H1 (cell line): ENCODE data around the gene PRDM10. TPM values are rescaled to one million over a fixed set of nuclear protein-coding genes. Genes with fewer than 3 reads are reported as not detected.

Source experiments
- CTCF ChIA-PET: fragments of 300-600 bp; sonication (Branson Sonifier 250); formaldehyde crosslinking; loops from one replicate; lab custom pipeline; 2021; ENCODE audit not compliant: partially characterized antibody; lab: Charles Lee
- POLR2A ChIA-PET: fragments of 300-600 bp; sonication (Branson Sonifier 250); formaldehyde crosslinking; loops from one replicate; lab custom pipeline; 2021; ENCODE audit warnings: inconsistent platforms; ENCODE audit not compliant: partially characterized antibody; lab: Charles Lee
- DNase-seq, 2 experiments: peaks; one replicate each; pipeline versions ENCODE4 v3.0.0 to v3.0.0-alpha.2; 2010 to 2022; ENCODE audit warnings: low spot score in 2 of 2, low read depth in 1 of 2, mixed read lengths in 1 of 2
- FAIRE-seq: peaks from 2 replicates; lab custom pipeline; 2011; peaks lifted over from hg19 to GRCh38; lab: Jason Lieb, UNC
- H2AFZ ChIP-seq: 2 replicates; pipeline ENCODE4 v1.8.1; 2012; ENCODE audit warnings: low read length, inconsistent platforms
- H2AK5ac ChIP-seq: 2 replicates; pipeline ENCODE4 v1.6.1; 2013; ENCODE audit warnings: low read depth, low read length
- H2BK120ac ChIP-seq: replicated peaks from 2 replicates; pipeline ENCODE3; 2013; ENCODE audit warnings: low read depth, low read length, inconsistent platforms
- H2BK12ac ChIP-seq: 2 replicates; pipeline ENCODE4 v1.6.1; 2013; ENCODE audit warnings: low read depth, low read length
- H2BK15ac ChIP-seq: 2 replicates; pipeline ENCODE4 v1.6.1; 2013; ENCODE audit warnings: low read length
- H2BK20ac ChIP-seq: 2 replicates; pipeline ENCODE4 v1.6.1; 2013; ENCODE audit warnings: low read length
- H2BK5ac ChIP-seq: 2 replicates; pipeline ENCODE4 v1.6.1; 2013; ENCODE audit warnings: low read depth, low read length
- H3K14ac ChIP-seq: 2 replicates; pipeline ENCODE4 v1.6.1; 2013; ENCODE audit warnings: inconsistent platforms; ENCODE audit not compliant: insufficient read length
- H3K18ac ChIP-seq: 2 replicates; pipeline ENCODE4 v1.6.1; 2013; ENCODE audit warnings: low read length; ENCODE audit errors: extremely low read depth
- H3K23ac ChIP-seq: 2 replicates; pipeline ENCODE4 v1.6.1; 2013; ENCODE audit warnings: inconsistent platforms; ENCODE audit not compliant: insufficient read length
- H3K23me2 ChIP-seq: 2 replicates; pipeline ENCODE4 v1.6.1; 2013; ENCODE audit warnings: low read depth, low read length
- H3K27ac ChIP-seq: 2 replicates; pipeline ENCODE4 v1.6.1; 2011; ENCODE audit warnings: low read depth, low read length, inconsistent platforms
- H3K27me3 ChIP-seq, 4 experiments: replicated peaks in 1 of 4; 1 replicate in 1 of 4; 2 replicates in 3 of 4; pipeline versions ENCODE4 v1.6.1 to v1.8.1; 2011 to 2013; ENCODE audit warnings: low read length in 3 of 4, mild to moderate bottlenecking in 3 of 4, inconsistent platforms in 2 of 4, mixed read lengths in 2 of 4, moderate library complexity in 1 of 4; ENCODE audit not compliant: control insufficient read depth in 3 of 4, insufficient read depth in 3 of 4; ENCODE audit errors: extremely low read depth in 1 of 4
- H3K36me3 ChIP-seq, 4 experiments: 2 replicates each; pipeline versions ENCODE4 v1.6.1 to v1.8.1; 2011 to 2013; ENCODE audit warnings: mild to moderate bottlenecking in 4 of 4, low read length in 3 of 4, moderate library complexity in 2 of 4, control low read depth in 1 of 4, inconsistent platforms in 1 of 4; ENCODE audit not compliant: insufficient read depth in 4 of 4, control insufficient read depth in 2 of 4
- H3K4ac ChIP-seq: replicated peaks from 2 replicates; pipeline ENCODE3; 2013; ENCODE audit warnings: low read length, low read depth, mixed read lengths, inconsistent platforms; ENCODE audit not compliant: insufficient read length
- H3K4me1 ChIP-seq, 4 experiments: replicated peaks in 1 of 4; 1 replicate in 1 of 4; 2 replicates in 3 of 4; pipeline versions ENCODE4 v1.6.1 to v1.8.1; 2011 to 2013; ENCODE audit warnings: low read length in 3 of 4, inconsistent platforms in 2 of 4, mixed read lengths in 1 of 4; ENCODE audit not compliant: insufficient read depth in 4 of 4, control insufficient read depth in 3 of 4
- H3K4me2 ChIP-seq, 2 experiments: 2 replicates each; pipeline versions ENCODE4 v1.6.1 to v1.8.1; 2011 to 2013; ENCODE audit warnings: low read depth in 2 of 2, low read length in 2 of 2, control low read depth in 1 of 2, inconsistent platforms in 1 of 2, mild to moderate bottlenecking in 1 of 2; ENCODE audit not compliant: insufficient read depth in 1 of 2
- H3K4me3 ChIP-seq, 4 experiments: fragments of 200-600, 300-600 bp in 1 of 4; sonication (generic), shearing (Covaris generic), sonication (Bioruptor Twin) in 1 of 4; 2 replicates each; pipeline versions ENCODE4 v1.5.1 to v1.8.1; 2011 to 2016; ENCODE audit warnings: low read length in 4 of 4, low read depth in 3 of 4, control low read depth in 2 of 4, inconsistent platforms in 2 of 4, mild to moderate bottlenecking in 2 of 4, mixed read lengths in 1 of 4, moderate library complexity in 1 of 4; ENCODE audit not compliant: insufficient read depth in 2 of 4; ENCODE audit errors: extremely low read depth in 1 of 4
- H3K56ac ChIP-seq: replicated peaks from 2 replicates; pipeline ENCODE3; 2013; ENCODE audit warnings: low read depth, mild to moderate bottlenecking, mixed read lengths, low read length, inconsistent platforms; ENCODE audit not compliant: insufficient read length
- H3K79me1 ChIP-seq: 2 replicates; pipeline ENCODE4 v1.6.1; 2013; ENCODE audit warnings: low read depth, low read length, control low read depth
- H3K79me2 ChIP-seq, 2 experiments: 2 replicates each; pipeline versions ENCODE4 v1.6.1 to v1.8.1; 2012 to 2013; ENCODE audit warnings: low read length in 2 of 2, mild to moderate bottlenecking in 2 of 2, inconsistent platforms in 1 of 2; ENCODE audit not compliant: insufficient read depth in 2 of 2, control insufficient read depth in 1 of 2
- H3K9ac ChIP-seq, 4 experiments: replicated peaks in 1 of 4; 1 replicate in 1 of 4; 2 replicates in 3 of 4; pipeline versions ENCODE4 v1.6.1 to v1.8.1; 2011 to 2013; ENCODE audit warnings: low read depth in 3 of 4, low read length in 3 of 4, control low read depth in 2 of 4, mild to moderate bottlenecking in 2 of 4, moderate library complexity in 2 of 4, inconsistent platforms in 1 of 4; ENCODE audit errors: extremely low read depth in 1 of 4
- H3K9me3 ChIP-seq, 2 experiments: 2 replicates each; pipeline versions ENCODE4 v1.6.1 to v1.8.1; 2012 to 2013; ENCODE audit warnings: mild to moderate bottlenecking in 2 of 2, moderate library complexity in 2 of 2, control low read depth in 1 of 2, inconsistent platforms in 1 of 2, low read depth in 1 of 2, low read length in 1 of 2, mixed read lengths in 1 of 2; ENCODE audit not compliant: insufficient read depth in 2 of 2
- H4K20me1 ChIP-seq, 2 experiments: replicated peaks in 1 of 2; 2 replicates each; pipeline versions ENCODE3 to v1.8.1; 2011 to 2013; ENCODE audit warnings: inconsistent platforms in 2 of 2, low read length in 2 of 2, mild to moderate bottlenecking in 1 of 2; ENCODE audit not compliant: insufficient read depth in 2 of 2, control insufficient read depth in 1 of 2
- H4K5ac ChIP-seq: 2 replicates; pipeline ENCODE4 v1.6.1; 2013; ENCODE audit warnings: low read length, low read depth, mixed read lengths, inconsistent platforms; ENCODE audit not compliant: insufficient read length
- H4K8ac ChIP-seq: 2 replicates; pipeline ENCODE4 v1.8.0; 2013; ENCODE audit warnings: mild to moderate bottlenecking, moderate library complexity, low read length, inconsistent platforms; ENCODE audit not compliant: insufficient read depth; ENCODE audit errors: extremely low read depth
- H4K91ac ChIP-seq: replicated peaks from 2 replicates; pipeline ENCODE3; 2013; ENCODE audit warnings: low read length, mixed read lengths, inconsistent platforms; ENCODE audit not compliant: insufficient read length
- BRCA1 ChIP-seq: IDR thresholded peaks from 2 replicates; pipeline ENCODE4 v1.6.1; 2012; ENCODE audit warnings: low read depth, low read length, improper control_type of control experiment
- GABPA ChIP-seq: IDR thresholded peaks from 2 replicates; pipeline ENCODE4 v1.6.1; 2011; ENCODE audit warnings: mild to moderate bottlenecking, low read length, moderate library complexity, borderline replicate concordance; ENCODE audit not compliant: insufficient read depth
- KDM5A ChIP-seq: fragments of 200-600 bp; IDR thresholded peaks from 2 replicates; pipeline ENCODE4 v1.7.1; 2012; ENCODE audit warnings: mild to moderate bottlenecking, low read length, inconsistent platforms, mixed read lengths
- POLR2A ChIP-seq, 2 experiments: IDR thresholded peaks; 1 replicate in 1 of 2; 2 replicates in 1 of 2; pipeline ENCODE4 v1.6.1; 2011; ENCODE audit warnings: low read depth in 2 of 2, low read length in 2 of 2, mild to moderate bottlenecking in 2 of 2; ENCODE audit errors: control extremely low read depth in 1 of 2
- RNF2 ChIP-seq: fragments of 200-900, 300-1000 bp; sonication (generic); IDR thresholded peaks from 2 replicates; pipeline ENCODE4 v1.7.1; 2016; ENCODE audit warnings: borderline replicate concordance, low read depth, mild to moderate bottlenecking, antibody characterized with exemption, low read length; ENCODE audit not compliant: poor library complexity, severe bottlenecking; ENCODE audit errors: missing control alignments
- RXRA ChIP-seq: IDR thresholded peaks from 2 replicates; pipeline ENCODE4 v1.6.1; 2011; ENCODE audit warnings: low read depth, mild to moderate bottlenecking, low read length, moderate library complexity; ENCODE audit not compliant: insufficient read depth
- SIN3A ChIP-seq, 2 experiments: IDR thresholded peaks in 1 of 2; conservative IDR thresholded peaks in 1 of 2; 2 replicates each; pipeline ENCODE4 v1.6.1; 2011 to 2012; ENCODE audit warnings: low read length in 2 of 2, improper control_type of control experiment in 1 of 2, low read depth in 1 of 2, mild to moderate bottlenecking in 1 of 2
- SIX5 ChIP-seq: IDR thresholded peaks from 2 replicates; pipeline ENCODE4 v1.6.1; 2011; ENCODE audit warnings: mild to moderate bottlenecking, low read depth, low read length
- SRF ChIP-seq: IDR thresholded peaks from 2 replicates; pipeline ENCODE4 v1.6.1; 2011; ENCODE audit warnings: mild to moderate bottlenecking, low read depth, low read length, moderate library complexity
- TBP ChIP-seq: IDR thresholded peaks from 2 replicates; pipeline ENCODE4 v1.6.1; 2011; ENCODE audit warnings: low read depth, low read length, improper control_type of control experiment
- ZNF274 ChIP-seq: IDR thresholded peaks from 2 replicates; pipeline ENCODE4 v1.7.0; 2012; ENCODE audit warnings: low read length, borderline replicate concordance; ENCODE audit errors: extremely low read depth
- WGBS, 2 experiments: shearing (Covaris generic) in 1 of 2; methylation state at CpG; one replicate each; pipeline versions ENCODE4 v1.1.6 to v1.1.7; 2013 to 2015; ENCODE audit warnings: low lambda C conversion rate in 2 of 2, mixed read lengths in 2 of 2, inconsistent platforms in 1 of 2, low coverage in 1 of 2, missing lambda C conversion rate in 1 of 2; ENCODE audit not compliant: insufficient replicate concordance in 2 of 2, insufficient coverage in 1 of 2, insufficient read length in 1 of 2; ENCODE audit errors: extremely low coverage in 1 of 2, missing lambda C conversion rate in 1 of 2; 5-methylcytosine and 5-hydroxymethylcytosine counted together
- polyA plus RNA-seq, 7 experiments: library from polyadenylated mRNA; depleted of rRNA in 3 of 7; stranded (reverse) in 5 of 7; unstranded in 2 of 7; fragments of >200 nt in 5 of 7; fragments of 200-250 nt in 2 of 7; gene quantifications; 1 replicate in 5 of 7; 2 replicates in 1 of 7; 4 replicates in 1 of 7; pipeline versions ENCODE4 v1.2.1 to v1.2.3, GENCODE V29; 2011 to 2013; ENCODE audit warnings: missing spikeins in 2 of 7, mixed read lengths in 2 of 7
- total RNA-seq: library from RNA; stranded (reverse); fragmentation: NEBNext Ultra II Directional; extraction: Animal tissue kit (Norgen Biotek cat#: 25700); gene quantifications from 2 replicates; pipeline ENCODE4 v1.2.1, GENCODE V29; 2021

PRDM10 gene
- total and polyA plus RNA-seq, 2 of the 8 experiments (the other 6 are each of a cell fraction or from before 2014, with no cell fraction given) = 15.5 to 19.2 TPM

DNA sequence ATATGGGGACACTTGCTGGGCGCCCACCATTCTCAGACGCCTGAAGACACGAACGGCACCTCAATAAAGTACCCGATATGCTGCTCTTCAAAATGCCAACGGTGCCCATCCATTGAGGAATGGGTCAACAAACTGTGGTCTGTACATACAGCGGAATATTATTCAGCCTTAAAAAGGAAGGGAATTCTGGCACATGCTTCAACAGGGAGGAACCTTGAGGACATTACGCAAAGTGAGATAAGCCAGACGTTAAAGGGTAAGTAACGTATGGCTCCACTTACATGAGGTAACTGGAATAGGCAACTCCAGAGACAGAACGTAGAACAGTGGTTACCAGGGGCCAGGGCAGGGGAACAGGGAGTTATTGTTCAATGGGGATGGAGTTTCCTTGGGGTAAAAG lies 28.0 kb downstream of the PRDM10 start:
- no peak overlapping the region for H3K27ac ChIP-seq
- no peaks in the 10 kb centered on the region; a peak in 1 of 7 replicates for H3K4me1 ChIP-seq
- H2BK20ac ChIP-seq = no peak overlapping the region
- no peak overlapping the region for H3K4me3 ChIP-seq
- H3K14ac ChIP-seq = no peak overlapping the region
- CTCF ChIA-PET = no interaction called here
- no peak overlapping the region for H3K4me2 ChIP-seq
- no peak overlapping the region for H3K23ac ChIP-seq
- POLR2A ChIA-PET = interaction anchor here (1.4 kb wide), 1 partner anchor 8 kb away, joined by 4 read pairs; no protein-coding TSS in a partner anchor
- no peak overlapping the region for H2AFZ ChIP-seq
- H3K9me3 ChIP-seq = no peaks in the 10 kb centered on the region
- H3K36me3 ChIP-seq = no peaks in the 10 kb centered on the region
- H3K79me1 ChIP-seq = peaks cover 6% of the 10 kb centered on the region; the same call in 1 of the 2 replicates
- H3K18ac ChIP-seq = no peak overlapping the region
- no peak overlapping the region for H4K91ac ChIP-seq
- FAIRE-seq (no peak), DNase-seq (no peak)
- no peak overlapping the region for H3K4ac ChIP-seq
- no peaks in the 10 kb centered on the region for H3K23me2 ChIP-seq
- no peak overlapping the region for H2AK5ac ChIP-seq
- H3K56ac ChIP-seq = no peak overlapping the region
- no peak overlapping the region for H2BK120ac ChIP-seq
- H4K8ac ChIP-seq = no peak overlapping the region
- no peak overlapping the region for H2BK15ac ChIP-seq
- H4K5ac ChIP-seq = no peak overlapping the region
- no peak overlapping the region for H2BK12ac ChIP-seq
- peaks cover 0 to 21% of the 10 kb centered on the region in 2 experiments; a peak in 2 of 4 replicates for H3K79me2 ChIP-seq
- peaks cover 0 to 4% of the 10 kb centered on the region in 2 experiments for H4K20me1 ChIP-seq
- no peak overlapping the region for H3K9ac ChIP-seq
- H2BK5ac ChIP-seq = no peak overlapping the region
- no peaks in the 10 kb centered on the region for H3K27me3 ChIP-seq
- no peak for TF ChIP-seq SIN3A (conservative IDR thresholded peaks at IDR 0.05 in 1 of 2, IDR thresholded peaks at IDR 0.05 in 1 of 2; ENCODE audit: low read depth in 1 of 2, low read length in 2 of 2)
- no peak for TF ChIP-seq GABPA
- no peak for TF ChIP-seq TBP
- no peak for TF ChIP-seq SIX5
- no peak for TF ChIP-seq BRCA1
- TF ChIP-seq RNF2 = no peak
- no peak for TF ChIP-seq RXRA
- no peak for TF ChIP-seq POLR2A (IDR thresholded peaks at IDR 0.05; ENCODE audit: control extremely low read depth in 1 of 2, low read depth in 2 of 2, low read length in 2 of 2)
- TF ChIP-seq SRF = no peak
- no peak for TF ChIP-seq ZNF274
- no peak for TF ChIP-seq KDM5A
- TF ChIP-seq, all 59 proteins: peak for 0
- 88% methylated on average over 11 of the region's 11 CpGs; no CpG with 5 or more reads in 1 of the 2 experiments for WGBS, 2 experiments
